Fibroblast of skin of right biceps (primary cell): Measurements from ENCODE around the gene GNPNAT1.
"Not testable (repeated sequence)": the region's sequence is repeated elsewhere in the genome, so short reads cannot be mapped to it uniquely, and the experiment has no call there.

ENCODE experiments used
- DNase-seq: peaks from one replicate; pipeline ENCODE4 v3.0.0-alpha.2; 2013

The GNPNAT1 gene

GRCh38 chr14:52789118-52789517, 2.3 kb downstream of the GNPNAT1 start:
- no peak for DNase-seq

GRCh38 chr14:52786887-52787286, 4.5 kb downstream of the GNPNAT1 start:
- DNase-seq = no peak

- no peak for DNase-seq
Observed at GRCh38 chr14:52783206-52783605, 8.2 kb downstream of the GNPNAT1 start.

GRCh38 chr14:52781629-52782028, 9.8 kb downstream of the GNPNAT1 start:
- DNase-seq = no peak

DNA sequence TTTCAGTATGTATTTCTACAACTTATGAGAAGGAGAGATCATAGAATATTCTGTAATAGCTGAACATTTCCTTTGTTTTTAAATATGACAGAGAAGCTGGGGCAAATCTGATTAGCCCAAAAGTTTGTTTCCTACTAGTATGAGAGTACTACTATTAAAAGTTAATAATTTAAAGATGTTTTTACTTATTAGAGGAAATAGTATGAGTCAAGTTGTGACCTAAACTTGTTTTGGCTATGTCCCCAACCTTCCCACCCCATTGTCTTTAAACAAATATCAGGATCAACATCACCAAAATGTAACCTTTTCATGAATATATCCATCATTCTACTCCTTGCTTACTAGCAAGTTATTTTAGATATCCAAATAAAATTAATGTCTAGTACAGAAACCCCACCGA, 10.5 kb downstream of the GNPNAT1 start:
- no peak for DNase-seq

DNA sequence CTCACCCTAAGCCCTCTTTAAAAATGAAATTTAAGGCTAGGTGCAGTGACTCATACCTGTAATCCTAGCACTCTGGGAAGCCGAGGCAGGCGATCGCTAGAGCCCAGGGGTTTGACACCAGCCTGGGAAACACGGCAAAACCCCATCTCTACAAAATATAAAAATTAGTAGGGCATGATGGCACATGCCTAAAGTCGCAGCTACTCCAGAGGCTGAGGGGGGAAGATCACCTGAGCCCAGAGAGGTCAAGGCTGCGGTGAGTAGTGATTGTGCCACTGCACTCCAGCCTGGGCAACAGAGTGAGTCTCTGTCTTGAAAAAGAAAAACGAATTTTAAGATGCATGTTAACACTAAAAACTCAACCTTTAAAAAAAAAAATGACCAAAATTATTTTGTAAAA, 12.7 kb downstream of the GNPNAT1 start:
- DNase-seq = no peak

DNA sequence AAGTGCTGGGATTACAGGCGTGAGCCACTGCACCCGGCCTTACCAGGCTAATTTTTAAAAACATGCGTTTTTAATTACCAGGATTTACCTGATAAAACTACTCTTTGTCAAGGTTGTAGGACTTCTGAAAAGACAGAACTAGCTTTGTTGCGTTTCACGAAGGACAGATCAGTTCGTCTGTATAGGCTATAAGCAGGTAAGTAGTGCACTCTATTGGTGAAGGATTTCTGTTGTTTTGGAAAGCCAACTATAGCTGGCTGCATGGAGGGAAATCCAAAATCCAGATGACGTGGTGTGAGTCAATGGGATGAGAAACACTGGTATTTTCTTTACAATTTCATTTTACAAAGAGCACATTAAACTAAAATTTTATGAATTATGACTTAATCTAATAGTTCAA, 14.6 kb downstream of the GNPNAT1 start:
- no peak for DNase-seq

DNA sequence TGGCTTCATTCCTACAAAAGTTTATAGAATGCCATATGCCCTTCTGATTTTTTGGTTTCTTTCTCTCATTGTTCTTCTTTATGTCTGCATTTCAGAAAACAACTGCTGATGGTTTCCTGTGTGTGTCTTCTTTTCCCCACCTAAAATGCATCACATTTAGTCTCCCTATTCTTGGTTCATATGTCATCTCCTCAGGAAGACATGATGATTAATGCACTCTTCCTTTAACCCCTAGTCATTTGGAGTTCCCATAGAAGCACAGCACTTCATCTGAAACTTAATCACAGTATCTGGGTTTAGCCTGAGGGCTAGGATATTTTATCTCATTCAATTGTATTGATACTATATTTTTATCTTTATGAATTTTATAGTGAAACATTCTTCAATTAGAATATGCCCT, 21.5 kb downstream of the GNPNAT1 start:
- no peak for DNase-seq

- DNase-seq = no peak
Observed at GRCh38 chr14:52767058-52767833, 24.2 kb downstream of the GNPNAT1 start.

DNA sequence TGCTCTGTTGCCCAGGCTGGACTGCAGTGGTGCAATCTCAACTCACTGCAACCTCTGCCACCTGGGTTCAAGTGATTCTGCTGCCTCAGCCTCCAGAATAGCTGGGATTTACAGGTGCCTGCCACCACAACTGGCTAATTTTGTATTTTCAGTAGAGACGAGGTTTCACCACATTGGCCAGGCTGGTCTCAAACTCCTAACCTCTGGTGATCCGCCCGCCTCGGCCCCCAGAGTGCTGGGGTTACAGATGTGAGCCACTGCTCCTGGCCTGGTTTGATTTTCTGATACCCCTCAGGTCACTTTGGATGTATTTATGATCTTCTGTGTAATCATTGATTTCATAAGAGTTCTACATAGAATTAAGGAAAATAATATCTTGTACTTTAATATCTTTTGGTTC, 28.5 kb downstream of the GNPNAT1 start:
- not testable (repeated sequence) for DNase-seq

DNA sequence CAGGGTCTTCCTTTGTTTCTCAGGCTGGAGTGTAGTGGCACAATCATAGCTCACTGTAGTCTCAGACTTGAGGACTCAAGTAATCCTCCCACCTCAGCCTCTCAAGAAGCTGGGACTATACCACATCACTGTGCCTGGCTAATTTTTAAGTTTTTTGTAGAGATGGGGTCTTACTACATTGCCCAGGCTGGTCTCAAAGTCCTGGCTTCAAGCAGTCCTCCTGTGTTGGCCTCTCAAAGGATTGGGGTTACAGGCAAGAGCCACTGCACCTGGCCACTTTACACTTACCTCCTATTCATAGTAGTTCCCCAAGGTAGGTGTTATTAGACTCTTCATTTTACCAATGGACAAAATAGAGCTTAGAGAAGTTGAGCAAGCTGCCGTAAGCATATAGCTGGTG, 32.3 kb downstream of the GNPNAT1 start:
- DNase-seq = no peak

- no peak for DNase-seq
Observed at GRCh38 chr14:52755607-52756316, 35.6 kb downstream of the GNPNAT1 start.

DNA sequence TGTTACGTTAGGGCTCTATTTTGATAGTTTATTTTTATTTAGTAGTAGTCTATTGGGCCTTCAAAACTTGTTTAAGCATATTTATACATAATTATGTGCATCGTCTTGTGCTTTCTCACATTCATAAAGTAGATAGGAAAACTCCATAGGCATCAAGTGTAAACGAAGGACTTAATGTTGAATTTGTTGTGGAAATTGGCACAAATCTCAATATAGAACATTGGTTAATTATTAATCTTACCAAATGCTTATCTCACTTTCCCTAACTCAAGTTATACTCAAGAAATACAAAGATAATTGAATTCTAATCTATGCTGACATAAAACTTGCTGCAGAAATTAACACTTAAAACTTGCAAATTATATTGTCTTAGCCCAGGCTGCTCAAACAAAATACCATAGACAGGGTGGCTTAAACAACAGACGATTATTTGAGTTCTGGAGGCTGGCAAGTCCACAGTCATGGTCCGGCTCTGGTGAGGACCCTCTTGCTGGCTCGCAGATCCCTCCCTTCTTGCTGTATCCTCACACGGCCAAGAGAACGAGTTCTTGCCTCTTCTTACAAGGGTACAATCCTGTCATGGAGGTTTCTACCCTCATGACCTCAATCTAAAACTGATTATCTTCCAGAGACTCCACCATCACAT, 42.6 kb downstream of the GNPNAT1 start:
- no peak for DNase-seq

- DNase-seq = no peak
Observed at GRCh38 chr14:52741865-52742264, 49.5 kb downstream of the GNPNAT1 start.

DNA sequence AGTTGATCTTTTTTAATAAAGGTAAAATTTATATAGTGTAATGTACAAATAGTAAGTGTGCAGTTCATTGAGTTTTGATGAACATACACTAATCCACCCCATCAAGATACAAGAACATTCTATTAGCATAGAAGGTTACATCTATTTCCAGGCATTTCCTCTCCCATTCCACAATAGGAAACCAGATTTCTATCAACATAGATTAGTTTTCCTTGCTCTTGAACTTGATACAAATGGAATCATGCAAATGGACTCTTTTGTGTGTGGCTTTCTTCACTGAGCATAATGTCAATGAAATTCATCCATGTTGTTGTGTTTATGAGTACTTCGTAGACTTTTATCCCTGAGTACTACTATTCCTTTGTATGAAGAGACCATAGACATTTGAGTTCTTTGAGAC, 50.7 kb downstream of the GNPNAT1 start:
- DNase-seq = no peak

- no peak for DNase-seq
Observed at GRCh38 chr14:52738409-52738808, 53.0 kb downstream of the GNPNAT1 start.

DNA sequence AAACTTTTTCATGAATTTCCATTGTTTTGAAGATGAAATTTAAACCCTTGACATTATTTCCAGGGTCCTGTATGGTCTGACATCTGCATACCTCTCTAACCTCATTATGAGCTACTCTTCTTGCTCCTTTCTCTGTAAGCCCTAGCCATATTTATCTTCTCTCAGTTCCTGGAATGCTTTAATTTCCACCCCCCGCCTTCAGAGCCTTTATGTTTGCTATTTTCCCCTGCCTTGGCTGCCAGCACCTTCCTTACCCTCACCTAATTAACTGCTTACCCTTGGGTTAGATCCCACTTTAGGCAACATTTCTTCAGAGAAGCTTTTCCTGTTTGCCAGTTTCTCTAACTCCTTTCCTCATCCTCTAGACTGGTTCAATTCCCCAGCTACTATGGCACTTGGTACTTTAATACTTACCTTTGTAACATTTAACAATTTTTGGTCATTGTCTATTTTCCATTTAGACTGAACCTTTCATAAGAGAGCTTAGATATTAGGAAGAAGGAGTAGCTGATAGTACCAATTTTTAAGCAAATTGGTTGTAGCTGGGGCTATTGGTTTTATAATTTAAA, 55.4 kb downstream of the GNPNAT1 start:
- DNase-seq = no peak

- no peak for DNase-seq
Observed at GRCh38 chr14:52733824-52734223, 57.6 kb downstream of the GNPNAT1 start.

GRCh38 chr14:52730709-52731111, 60.7 kb downstream of the GNPNAT1 start:
- DNase-seq = peak; percentile 17

DNA sequence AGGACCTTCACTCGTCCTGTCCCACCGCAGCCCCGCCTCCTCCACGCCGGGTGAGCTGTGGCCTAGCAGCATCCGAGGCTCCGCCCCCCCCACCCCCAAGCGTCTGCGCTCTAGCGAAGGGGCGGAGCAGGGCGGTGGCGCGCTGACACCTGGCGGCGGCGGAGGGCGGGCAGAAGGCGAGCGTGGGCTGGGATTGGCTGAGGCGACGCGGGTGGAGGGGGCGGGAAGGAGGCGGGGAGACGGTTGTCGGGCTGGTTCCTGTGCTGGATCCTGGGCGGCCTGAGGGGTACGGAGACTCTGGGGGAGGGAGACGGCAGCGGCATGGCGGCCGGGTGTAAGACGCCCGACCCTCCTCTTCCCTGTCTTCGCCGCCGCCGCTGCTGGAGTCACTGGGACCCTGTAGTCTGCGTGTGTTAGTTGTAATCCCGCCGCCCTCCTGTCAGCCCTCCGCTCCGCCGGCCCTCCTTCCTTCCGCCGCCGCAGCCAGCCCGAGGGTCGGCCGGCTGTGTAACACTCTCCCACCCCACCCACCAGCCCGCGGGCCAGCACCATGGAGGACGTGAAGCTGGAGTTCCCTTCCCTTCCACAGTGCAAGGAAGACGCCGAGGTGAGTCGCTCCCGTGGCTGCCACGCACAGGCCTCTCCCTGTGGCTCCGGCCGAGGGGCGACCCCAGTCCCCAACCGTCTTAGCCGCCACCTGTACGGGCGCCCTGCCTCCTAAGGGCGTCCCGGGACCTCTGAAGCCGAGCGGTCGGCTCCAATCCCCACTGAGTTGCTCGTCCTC, 61.3 kb downstream of the GNPNAT1 start, which contains the start of gene STYX:
STYX (plus strand) TSS at position 242 of the 784 bp plus-strand sequence; CDS start at position 551, 309 bp downstream.
- peak; percentile 98 for DNase-seq

DNA sequence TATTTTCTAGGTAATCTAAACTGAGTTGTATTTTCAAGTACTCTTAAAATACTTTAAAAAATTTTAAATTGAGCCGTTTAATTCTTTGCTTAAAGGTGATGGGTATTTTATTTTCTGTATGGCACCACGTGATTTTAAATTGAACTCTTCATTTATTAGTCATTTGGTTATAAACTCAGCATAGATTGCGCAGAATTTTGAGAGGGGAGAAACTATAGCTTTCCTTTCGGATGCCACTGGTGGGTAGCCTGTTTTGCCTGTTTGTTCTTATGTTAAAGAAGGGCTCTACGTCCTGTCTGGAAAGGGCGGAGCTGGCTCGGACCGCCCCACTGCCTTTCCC, 61.9 kb downstream of the GNPNAT1 start:
- no peak for DNase-seq

DNA sequence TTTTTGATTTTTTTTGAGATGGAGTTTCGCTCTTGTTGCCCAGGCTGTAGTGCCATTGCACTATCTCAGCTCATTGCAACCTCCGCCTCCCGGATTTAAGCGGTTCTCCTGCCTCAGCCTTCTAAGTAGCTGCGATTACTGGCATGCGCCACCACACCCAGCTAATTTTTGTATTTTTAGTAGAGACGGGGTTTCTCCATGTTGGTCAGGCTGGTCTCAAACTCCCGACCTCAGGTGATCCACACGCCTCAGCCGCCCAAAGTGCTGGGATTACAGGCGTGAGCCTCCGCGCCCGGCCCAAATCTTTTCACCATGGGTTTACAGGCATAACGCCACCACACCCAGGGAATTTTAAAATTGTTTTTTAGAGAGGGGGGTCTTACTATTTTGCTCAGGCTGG, 62.4 kb downstream of the GNPNAT1 start:
- not testable (repeated sequence) for DNase-seq

GRCh38 chr14:52727509-52727908, 63.9 kb downstream of the GNPNAT1 start:
- not testable (repeated sequence) for DNase-seq
